NCI-H524 treated with DMSO at 0.1 percent for 48 hours (cell line): Measurements from ENCODE around the gene INCENP.

Source experiments
- DNase-seq: peaks from one replicate; lab custom pipeline; 2025; lab: John Stamatoyannopoulos, UW

The INCENP gene

DNA sequence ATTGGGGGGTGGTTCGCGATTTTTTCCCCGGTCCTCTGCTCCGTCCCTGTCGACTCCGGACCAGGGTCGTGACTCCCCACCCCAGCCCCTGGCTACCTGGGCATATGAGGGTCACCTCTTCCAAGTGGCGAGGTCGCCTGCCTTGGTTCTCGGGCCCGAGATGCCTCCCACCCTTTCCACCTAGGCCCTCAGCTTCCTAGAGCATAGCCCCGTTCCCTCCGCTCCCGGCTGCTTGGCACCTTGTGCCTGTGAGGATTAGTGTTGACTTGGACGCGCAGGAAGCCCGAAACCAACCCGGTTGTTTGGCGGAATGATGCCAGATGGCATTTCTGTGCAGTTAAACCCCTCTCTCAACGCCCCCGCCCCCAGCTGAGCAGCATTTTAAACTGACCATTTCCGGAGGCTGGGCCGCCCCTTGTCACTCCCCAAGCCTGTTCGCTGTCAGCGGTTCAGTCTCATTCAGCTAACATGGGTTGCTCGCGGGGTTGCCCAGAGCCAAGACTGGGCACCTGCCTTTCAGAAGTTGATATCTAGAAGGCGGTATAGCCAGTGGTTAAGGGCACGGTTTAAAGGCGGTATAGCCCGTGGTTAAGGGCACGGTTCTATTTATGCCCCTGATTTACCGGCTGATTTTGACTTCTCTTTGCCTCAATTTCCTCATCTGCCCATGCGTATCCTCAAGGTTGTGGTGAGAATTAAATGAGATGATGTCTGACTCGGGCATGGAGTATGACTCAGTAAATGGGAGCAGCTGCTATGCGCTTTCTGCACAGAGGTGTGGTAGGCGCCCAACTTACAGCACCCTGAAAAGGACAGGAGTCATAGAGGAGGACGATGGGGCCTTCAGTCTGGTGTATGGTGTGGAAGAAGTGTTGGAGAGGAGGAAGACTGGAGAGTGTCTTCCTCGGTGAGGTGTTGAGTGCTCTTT lies 639 bp downstream of the INCENP start:
- no peak for DNase-seq

- DNase-seq: no peak
Observed at GRCh38 chr11:62125316-62125715, 1.5 kb downstream of the INCENP start.

GRCh38 chr11:62125881-62126280 lies 2.1 kb downstream of the INCENP start:
- DNase-seq: no peak

- DNase-seq: no peak
Observed at GRCh38 chr11:62127426-62127825, 3.6 kb downstream of the INCENP start.

GRCh38 chr11:62127941-62128770 lies 4.3 kb downstream of the INCENP start:
- no peak for DNase-seq

DNA sequence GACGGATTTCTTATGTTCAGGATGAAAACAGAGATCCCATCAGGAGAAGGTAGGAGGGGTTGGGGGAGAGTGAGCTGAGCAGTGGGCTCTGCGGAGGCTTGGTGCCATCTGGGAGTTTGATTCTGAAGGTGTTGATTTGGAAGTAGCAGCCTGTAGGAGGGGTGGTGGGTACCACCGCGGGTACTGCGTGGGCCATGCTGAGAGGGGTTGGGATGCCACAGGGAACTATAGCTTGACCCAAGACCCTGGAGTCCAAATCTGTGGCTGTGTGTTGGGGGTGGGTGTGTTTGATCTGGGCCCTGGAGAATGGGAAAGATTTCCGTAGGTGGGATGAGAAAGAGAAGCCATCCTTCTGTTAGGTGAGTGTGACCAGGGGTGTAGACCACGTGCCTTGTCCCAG lies 5.0 kb downstream of the INCENP start:
- no peak for DNase-seq

GRCh38 chr11:62129590-62130282 lies 5.9 kb downstream of the INCENP start:
- DNase-seq: no peak

DNA sequence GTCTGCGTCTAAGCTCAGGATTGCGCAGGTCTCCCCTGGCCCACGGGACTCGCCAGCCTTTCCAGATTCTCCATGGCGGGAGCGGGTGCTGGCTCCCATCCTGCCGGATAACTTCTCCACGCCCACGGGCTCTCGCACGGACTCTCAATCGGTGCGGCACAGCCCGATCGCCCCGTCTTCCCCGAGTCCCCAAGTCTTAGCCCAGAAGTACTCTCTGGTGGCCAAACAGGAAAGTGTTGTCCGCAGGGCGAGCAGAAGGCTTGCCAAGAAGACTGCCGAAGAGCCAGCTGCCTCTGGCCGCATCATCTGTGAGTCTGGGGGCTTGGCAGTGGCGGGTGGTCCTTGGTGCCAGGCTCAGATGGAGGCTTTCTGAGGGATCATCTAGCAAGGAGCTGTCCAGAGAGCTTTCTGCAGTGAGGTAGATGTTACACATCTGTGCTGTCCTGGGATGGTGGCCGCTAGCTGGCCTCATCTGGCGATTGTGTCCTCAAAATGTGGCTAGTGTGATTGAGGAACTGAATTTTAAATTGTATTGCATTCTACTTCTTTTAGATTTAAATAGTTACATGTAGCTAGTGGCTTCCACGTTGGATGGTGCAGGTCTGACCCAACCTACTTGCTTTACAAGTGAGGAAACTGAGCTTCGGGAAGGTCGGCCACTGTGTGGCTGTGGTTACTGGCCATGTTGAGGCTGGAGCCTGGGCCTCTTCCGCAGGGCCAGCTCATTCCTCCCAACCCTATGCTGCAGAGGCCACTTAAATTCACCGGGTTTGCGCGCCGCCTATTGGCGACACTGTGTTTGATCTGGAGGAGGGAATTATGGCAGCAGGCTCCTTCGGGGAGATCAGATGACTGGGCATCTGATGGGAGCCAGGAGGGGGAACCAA lies 6.7 kb downstream of the INCENP start:
- DNase-seq: no peak

DNA sequence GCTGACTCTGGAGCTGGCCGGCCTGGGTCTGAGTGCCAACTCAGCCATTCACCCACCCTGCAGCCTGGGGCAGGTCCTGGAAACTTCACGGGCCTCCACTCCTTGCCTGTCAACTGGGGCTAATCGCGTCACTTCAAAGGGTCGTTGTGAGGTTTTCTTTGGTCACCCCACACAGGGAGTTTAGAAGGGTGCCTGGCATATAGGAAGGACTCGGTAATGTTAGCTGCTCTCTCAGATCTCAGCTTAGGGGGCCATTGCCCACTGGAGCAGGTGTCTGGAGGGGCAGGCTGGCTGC lies 7.3 kb downstream of the INCENP start:
- no peak for DNase-seq

DNA sequence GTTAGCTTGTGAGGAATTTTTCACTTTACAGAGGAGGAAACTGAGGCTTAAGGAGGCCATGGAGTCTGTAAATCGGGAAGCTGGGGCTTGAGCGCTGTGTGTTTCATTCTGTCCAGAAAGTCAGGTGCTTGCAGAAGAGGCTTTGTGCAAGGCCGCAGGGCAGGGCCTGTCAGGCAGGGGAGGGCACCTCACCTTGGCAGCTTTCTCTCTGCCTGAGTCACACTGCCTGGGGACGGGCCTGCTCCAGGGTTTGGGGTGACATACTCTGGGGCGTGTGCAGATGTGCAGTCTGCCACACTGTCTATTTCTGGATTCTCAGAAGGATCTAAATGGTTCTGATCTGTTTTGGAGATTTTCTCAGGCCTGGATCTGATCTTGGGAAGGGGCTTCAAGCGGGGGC lies 8.4 kb downstream of the INCENP start:
- no peak for DNase-seq

DNA sequence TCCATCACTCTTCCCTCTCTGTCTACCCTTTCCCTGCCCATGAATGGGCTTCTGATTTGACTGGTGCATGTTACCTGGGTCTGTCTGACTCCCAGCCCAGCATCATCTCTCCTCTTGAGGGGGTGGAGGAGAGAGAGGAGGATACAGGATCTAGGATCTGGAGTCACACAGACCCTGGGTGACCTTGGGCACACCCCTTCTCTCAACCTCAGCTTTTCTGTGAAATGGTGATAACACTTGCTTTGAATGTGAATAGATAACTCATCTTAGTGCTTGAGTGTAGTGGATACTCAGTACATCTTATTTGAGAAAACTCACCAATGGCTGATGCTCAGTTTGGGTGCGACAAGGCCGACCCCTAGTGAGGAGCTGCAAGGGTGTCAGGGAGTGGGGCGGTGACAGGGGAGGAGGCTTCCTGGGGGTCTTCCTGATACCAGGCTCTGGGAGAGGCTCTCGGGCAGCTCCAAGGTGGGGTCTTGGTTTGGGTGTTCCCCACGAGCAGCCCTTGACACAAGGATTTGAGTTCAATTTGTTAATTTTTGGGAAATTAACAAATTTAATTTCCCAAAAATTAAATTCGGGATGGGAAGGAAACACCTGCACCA lies 9.0 kb downstream of the INCENP start:
- no peak for DNase-seq

DNA sequence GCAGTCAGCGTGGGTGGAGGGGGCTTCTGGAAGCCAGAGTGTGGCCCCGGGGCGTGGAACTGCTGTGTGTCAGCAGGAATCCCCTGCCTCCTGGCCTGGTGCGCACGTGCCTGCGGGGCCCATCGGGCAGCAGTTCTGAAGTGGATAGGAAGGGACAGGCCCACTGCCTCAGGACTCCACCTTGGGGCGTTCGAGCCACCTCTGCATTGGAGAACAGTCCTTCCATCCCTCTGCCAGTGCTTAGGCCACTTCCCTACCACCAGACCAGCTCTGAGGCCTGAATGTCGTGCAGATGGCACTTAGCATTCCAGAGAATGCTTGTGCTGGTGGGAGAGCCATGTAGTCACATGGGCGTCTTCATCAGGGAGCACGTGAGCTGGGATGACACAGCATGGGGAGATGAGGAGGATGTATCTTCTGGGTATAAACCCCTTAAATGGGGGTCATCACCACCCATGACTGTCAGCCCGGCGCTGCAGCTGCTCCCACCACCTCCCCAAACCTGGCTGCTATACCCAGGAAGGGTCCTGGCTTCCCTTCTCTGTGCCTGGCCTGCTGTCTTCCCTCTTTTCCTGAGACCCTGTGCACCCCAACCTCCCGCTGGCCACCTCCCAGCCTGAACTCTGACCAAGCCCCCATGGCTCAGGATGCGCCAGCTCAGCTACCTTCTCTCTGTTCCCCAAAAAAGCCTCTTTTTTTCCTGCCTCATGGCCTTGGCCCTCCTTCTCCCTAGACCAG lies 9.7 kb downstream of the INCENP start:
- no peak for DNase-seq

DNA sequence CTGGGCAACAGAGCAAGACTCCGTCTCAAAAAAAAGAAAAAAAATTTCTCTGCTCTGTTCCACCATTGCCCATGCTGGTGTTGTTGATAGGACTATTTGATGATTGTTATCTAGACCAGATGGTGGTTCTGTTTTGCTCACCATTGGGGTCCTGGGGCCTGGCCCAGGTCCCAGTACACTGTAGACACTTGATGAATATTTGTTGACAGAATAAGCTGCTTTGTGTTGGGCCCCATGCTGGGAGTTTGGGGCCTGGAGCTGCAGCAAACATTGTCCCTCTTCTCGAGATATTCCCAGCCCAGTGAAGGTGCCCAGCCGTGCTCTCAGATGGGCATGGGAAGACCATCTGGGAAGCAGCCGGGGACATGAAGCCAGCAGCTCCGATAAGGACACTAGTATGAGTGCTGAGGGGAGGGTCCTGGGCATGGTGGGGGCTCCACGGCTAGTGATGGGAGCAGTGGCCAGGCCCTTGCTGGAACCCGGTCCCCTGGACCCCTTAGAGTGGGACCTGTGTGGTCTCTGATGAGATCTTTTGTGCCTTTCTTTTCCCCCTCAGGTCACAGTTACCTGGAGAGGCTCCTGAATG lies 13.6 kb downstream of the INCENP start:
- no peak for DNase-seq

DNA sequence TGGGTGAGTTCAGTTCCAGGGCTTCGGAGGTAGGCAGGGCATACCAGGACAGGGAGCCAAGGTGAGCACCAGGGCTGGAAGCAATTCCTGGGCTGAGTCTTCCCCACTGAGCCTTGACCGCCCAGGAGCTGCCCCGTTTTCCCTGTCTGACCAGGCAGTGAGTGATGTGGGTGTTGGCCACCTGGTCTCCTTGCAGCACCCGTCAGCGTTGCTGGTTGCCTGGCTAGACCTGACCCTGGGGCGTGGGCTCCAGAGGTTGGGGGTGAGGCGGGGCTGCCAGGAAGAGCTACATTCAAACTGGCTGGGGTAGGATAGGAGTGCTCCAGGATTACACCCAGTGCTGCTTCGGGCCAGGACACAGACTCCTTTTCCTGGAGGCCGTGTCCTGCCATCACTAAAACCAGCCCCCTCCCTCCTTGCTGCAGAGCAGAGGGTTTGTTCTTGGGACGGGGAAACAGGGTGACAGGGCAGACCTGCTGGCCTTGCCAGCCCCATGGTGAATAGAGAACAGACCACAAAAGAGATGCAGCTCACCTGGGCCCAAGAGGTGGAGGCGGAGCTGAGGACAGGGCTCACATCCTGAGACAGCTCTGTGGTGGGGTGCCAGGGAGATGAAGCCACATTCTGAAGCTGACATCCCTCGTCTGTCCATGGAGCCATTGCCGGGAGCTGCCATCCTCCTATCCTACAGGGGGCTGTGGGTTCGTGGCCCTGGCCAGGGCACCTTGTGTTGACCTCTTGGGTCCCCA lies 14.2 kb downstream of the INCENP start:
- no peak for DNase-seq

DNA sequence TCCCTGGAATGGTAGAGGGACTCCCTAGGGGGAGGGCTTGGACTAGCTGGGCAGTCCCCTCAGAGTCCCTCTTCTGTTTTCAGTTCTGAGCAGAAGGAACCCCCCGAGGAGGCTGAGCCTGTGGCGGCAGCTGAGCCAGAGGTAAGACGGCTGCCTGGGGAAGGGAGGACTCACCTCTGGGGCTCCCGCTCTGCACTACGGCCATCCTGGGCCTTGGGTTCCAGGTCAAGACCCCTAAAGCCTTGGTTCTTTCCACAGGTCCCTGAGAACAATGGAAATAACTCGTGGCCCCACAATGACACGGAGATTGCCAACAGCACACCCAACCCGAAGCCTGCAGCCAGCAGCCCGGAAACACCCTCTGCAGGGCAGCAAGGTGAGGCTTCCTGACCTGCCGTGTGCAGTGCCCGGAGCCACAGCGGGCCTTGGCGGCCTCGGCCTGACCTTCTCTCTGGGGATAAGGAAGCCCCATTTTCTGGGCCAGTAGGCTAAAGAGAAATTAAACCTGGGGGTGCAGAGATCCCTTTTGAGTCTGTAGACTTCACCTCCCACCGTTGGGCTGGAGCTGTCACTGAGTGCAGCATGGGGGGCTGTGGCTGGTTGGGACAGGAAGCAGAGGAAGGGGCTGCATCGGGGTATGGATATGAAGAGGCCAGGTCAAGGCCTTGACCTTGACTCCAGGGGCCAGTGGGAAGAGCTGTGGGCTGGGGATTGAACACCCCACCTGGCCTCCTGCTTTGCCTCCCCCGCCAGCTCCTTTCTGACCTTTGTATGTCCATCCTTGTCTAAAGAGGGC lies 15.0 kb downstream of the INCENP start:
- no peak for DNase-seq

- DNase-seq: no peak
Observed at GRCh38 chr11:62139526-62140303, 15.9 kb downstream of the INCENP start.

DNA sequence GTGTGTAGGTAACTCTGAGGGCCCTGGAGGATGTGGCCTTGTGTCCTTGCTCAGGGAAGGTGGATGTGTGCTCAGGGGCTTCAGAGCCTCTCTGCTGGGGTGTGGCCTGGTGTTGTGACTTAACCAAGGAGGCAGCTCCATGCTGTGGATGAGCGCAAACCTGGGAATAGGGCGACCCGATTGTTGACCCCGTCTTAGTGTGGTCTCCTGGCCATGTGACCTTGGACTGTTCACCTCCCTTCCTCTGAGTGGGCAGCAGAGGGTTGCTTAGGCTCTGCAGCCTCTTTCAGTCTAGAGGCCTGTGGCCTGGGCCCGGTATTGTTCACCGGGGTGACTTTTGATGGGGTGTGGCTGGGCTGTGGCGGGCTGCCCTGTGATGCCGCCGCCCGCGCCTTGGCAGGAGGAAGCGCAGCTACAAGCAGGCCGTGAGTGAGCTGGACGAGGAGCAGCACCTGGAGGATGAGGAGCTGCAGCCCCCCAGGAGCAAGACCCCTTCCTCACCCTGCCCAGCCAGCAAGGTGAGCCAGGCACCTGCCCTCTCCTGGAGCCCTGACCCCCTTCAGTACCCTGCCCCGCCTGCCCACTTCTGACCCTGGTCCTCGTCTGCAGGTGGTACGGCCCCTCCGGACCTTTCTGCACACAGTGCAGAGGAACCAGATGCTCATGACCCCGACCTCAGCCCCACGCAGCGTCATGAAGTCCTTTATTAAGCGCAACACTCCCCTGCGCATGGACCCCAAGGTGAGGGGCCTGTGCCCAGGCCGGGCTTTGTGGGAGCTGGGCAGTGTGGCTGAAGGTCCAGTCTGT lies 16.7 kb downstream of the INCENP start:
- DNase-seq: no peak
